NCI-H1048 (cell line): Measurements from ENCODE around the gene GATD1.
A peak's percentile ranks its signal among the peaks of the same experiment; 100 is the strongest.
"Not testable (repeated sequence)": the region's sequence is repeated elsewhere in the genome, so short reads cannot be mapped to it uniquely, and the experiment has no call there.

ENCODE experiments used
- DNase-seq: peaks from one replicate; lab custom pipeline; 2025; lab: John Stamatoyannopoulos, UW

The GATD1 gene

GRCh38 chr11:763549-764321 is 13.6 kb downstream of the GATD1 start:
- DNase-seq, result no peak

- no peak for DNase-seq
Observed at GRCh38 chr11:763073-763463, 14.2 kb downstream of the GATD1 start.

GRCh38 chr11:762421-763072 is 14.7 kb downstream of the GATD1 start:
- no peak for DNase-seq

GRCh38 chr11:761526-762108 is 15.7 kb downstream of the GATD1 start:
- DNase-seq, result no peak

GRCh38 chr11:760236-760635 is 17.1 kb downstream of the GATD1 start:
- DNase-seq, result no peak

- no peak for DNase-seq
Observed at GRCh38 chr11:749731-750130, 27.6 kb downstream of the GATD1 start.

- DNase-seq, result no peak
Observed at GRCh38 chr11:748007-748359, 29.3 kb downstream of the GATD1 start.

GRCh38 chr11:747158-748006 is 29.9 kb downstream of the GATD1 start, which contains the start of gene TALDO1:
TSS of gene TALDO1 (plus strand) at chr11:747464. CDS start at chr11:747482, 18 bp downstream.
- DNase-seq, result peak; percentile 90

- DNase-seq, result no peak
Observed at GRCh38 chr11:746289-747157, 30.8 kb downstream of the GATD1 start.

GRCh38 chr11:745428-745827 is 31.9 kb downstream of the GATD1 start:
- DNase-seq, result no peak

- no peak for DNase-seq
Observed at GRCh38 chr11:742571-743201, 34.6 kb downstream of the GATD1 start.

GRCh38 chr11:742156-742546 is 35.1 kb downstream of the GATD1 start:
- DNase-seq, result no peak

GRCh38 chr11:737899-738298 is 39.4 kb downstream of the GATD1 start:
- DNase-seq, result not testable (repeated sequence)

GRCh38 chr11:737366-737765 is 39.9 kb downstream of the GATD1 start:
- no peak for DNase-seq

- not testable (repeated sequence) for DNase-seq
Observed at GRCh38 chr11:734541-734940, 42.7 kb downstream of the GATD1 start.

GRCh38 chr11:733072-733471 is 44.2 kb downstream of the GATD1 start:
- no peak for DNase-seq

- DNase-seq, result no peak
Observed at GRCh38 chr11:729492-730074, 47.7 kb downstream of the GATD1 start.

- DNase-seq, result no peak
Observed at GRCh38 chr11:728901-729491, 48.3 kb downstream of the GATD1 start.

- no peak for DNase-seq
Observed at GRCh38 chr11:727859-728748, 49.2 kb downstream of the GATD1 start.
